CD4-positive, alpha-beta T cell treated with Interleukin-21 for 1 hour (primary cell): ENCODE data around the gene TGFBR3.

Experiments used
- DNase-seq: peaks from one replicate; pipeline ENCODE4 v3.0.0-alpha.2; 2020

TGFBR3 gene

DNA sequence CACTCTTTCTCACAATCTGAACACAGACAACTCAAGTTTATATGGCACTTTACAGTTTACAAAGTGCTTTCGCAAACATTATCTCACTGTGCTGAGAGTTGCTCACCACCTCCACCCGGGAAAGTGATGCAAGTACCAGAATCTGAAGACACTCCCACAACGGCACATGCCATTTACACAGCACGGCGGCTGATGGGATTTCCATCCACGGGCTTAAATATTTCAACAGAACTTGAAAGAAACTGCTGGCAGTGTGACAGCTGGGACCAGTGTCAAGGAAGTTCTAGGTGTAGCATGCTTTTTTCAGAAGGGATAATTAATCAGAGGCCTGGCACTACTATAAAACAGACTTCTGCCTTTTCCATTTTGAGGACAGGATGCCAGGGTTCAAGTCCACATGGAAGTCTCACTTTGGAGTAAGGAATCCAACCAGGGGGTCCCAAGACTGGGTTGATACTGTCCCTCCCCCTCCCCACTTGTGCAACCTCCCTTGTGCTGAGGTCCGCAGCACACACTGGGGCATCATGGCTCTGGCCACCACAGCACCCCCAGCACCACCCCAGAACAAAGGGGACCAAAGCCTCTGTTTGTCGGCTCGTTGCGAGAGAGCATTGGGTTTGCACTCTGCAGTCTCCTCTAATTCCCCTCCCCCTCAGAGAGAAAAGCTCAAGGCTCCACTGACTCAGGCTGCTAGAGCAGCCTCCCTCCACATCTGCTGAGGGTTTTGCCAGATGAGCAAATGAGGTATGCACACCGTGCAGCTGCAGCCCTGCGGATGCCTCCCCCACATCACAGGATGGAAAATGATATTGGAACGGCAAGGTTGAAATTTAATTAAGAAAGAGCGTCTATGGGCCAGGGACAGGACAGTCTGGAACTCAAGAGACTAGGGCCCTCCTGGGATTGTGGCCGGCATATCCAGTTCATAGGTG, 154.9 kb downstream of the TGFBR3 start:
- DNase-seq, result peak; percentile 23

DNA sequence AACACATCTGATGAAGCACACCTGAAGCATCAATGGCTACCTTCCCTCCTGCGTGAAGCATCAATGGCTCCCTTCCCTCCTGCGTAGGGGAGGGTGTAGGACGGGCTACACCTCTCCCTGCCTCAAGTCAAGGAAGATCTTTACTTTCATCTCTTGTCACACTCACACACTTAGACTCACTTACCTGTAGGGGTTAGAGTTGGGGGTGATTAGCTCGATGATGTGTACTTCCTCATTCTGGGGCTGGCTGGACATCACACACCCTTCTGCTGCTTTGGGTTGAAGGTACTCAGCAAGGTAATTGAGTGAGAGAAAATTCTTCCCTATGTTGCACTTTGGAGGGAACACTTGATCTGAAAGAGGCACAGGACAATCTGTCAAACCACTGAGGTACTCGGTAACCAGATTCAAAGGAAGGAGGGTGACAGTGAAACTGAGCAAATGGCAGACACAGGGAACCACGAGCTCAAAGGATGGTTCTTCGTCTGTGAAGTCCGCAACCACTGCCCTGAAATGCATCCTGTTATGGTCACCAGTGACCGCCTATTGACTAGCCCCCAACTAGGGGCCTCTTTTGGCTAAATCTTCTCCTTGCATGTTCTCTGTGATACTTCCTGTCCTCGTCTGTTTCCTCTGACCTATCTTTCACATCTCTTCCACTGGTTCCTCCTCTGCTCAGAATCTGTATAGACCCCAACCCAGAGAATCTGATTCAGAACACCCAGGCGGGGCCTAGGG, 156.2 kb downstream of the TGFBR3 start:
- peak; percentile 24 for DNase-seq

DNA sequence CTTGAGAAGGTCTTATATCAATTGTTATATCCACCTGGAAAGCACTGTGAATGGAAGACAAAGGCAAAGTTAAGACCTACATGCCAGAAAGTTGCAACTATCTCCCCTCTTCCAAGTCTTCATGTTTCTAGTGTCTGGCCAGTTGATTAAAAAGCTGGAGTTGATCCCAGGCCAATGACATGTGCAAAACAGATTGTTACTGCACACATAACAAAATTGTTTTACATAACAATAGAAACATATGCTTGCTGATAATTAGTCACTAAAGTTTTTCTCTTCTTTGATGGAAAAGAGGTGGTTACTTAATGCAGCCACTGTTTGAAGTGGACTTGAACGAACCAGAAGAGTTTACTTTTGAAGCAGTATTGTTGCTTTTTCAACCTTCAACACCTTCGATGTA, 158.2 kb downstream of the TGFBR3 start:
- DNase-seq, result no peak

DNA sequence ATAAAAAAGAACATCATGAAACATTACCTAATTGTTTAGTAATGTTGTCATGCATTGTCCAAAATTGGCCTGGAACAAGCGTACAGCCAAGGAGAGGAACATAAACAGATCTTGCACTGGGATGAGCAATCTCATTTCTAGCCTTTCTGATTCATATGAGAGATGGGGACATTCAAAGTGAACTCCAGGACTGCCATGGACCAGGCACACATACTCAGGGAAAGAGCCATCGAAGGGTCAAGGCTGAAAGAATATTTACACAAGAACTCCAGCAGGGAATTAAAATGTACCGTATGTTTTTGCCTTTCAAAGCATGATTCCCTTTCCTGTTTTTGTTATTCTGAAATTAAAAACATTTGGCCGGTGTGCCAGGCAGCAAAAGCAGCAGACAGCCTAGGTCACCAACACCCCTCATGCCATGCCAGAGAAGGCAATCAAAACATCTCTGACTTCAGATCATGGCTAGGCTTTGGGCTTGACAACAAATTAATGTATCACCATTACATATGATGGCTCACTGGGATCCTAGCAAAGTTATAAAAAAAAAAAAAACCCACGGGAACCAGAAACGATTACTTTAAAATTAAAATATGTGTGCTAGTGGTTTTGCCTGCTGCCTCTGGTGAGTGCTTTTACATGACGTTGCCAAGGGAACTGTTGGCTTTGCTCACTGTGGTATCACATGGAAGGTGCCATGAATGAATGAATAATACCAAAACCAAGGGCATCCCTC, 159.8 kb downstream of the TGFBR3 start:
- DNase-seq, result no peak

DNA sequence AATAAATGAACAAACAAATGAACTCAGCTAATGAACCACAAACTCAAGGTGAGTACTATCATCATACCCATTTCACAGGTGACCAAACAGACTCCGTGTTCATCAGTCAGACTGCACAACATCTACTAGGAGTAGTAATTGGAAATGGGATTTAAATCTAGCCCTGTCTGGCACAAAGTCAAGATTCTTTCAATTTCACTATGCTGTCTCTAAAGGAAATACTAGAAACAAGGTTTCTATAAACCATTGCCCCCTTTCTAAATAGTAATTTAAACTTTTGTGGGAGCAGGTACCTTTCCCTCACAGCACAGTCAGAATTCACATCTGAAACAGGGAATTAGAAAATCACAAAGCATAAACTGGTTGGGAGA, 160.3 kb downstream of the TGFBR3 start:
- no peak for DNase-seq

DNA sequence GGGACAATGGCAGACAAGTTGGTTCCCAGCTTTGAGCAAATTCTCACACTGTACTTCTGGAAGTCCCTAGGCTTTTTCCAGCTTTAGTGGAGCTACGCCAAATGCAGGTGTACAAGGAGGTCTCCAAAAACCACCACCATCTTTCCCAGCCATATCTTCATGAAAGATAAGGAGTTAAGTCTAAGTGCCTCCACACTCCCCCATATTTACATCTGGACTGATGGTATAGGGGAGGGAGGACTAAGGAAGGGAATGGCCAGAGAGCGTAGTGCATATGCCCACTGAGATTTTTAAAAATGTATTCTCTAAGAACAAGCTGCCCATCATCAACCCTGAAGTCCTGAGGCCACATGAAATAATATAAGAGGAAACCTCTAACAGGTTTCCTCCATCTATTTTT, 161.3 kb downstream of the TGFBR3 start:
- no peak for DNase-seq

DNA sequence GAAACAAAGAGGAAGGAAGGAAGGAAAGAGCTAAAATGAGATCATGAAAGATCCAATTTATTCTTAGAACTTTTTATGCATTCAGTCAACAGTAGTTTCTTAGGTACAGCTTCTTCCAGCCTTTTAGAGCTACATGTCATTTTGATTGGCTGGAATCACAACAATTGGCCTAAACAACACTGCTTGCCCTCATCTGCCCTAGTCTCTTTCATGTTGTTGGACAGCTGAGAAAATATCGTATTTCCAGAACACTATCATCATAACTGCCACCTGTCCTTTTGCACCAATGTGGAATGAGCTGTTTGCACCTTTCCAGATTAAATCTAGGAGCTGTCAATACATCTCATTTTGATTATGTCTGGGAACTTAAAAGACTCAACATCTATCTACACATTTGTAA, 161.7 kb downstream of the TGFBR3 start:
- DNase-seq, result no peak

DNA sequence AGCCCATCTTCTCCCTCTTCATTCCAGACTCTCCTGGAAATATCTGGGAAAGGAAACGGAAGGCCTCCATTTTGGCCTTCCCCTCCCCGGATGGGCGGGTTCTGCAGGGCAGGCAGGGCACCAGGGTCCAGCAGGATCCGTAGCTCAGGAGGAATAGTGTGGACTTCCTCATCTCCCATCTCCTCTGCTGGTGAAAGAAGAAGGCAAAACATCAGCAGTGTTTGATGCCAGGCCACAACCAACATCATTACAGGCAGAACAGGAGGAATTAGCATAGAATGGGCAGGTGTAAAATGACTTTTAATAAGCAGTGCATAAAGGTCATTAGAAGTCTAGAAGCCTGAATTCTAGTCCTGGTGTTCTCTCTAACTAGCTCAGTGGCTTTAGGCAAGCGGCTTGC, 165.9 kb downstream of the TGFBR3 start:
- no peak for DNase-seq

DNA sequence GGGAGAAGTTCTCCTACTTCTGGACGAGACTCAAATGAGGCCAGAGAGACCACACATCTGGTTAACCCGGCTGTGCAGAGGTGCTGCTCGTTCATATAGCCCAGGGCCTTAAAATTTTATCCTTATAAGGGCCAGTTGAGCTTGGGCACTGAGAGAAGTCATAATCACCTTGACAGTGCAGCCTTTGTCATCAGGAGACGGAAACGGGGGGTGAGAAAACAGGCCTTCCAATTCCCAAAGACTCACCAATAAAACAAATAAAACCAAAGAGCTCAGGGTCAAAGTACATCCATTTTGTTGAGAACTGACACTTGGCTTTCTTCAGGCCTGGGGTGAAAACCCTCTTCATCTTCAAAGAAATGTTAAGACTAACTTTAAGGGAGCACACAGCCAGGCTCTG, 167.1 kb downstream of the TGFBR3 start:
- no peak for DNase-seq

DNA sequence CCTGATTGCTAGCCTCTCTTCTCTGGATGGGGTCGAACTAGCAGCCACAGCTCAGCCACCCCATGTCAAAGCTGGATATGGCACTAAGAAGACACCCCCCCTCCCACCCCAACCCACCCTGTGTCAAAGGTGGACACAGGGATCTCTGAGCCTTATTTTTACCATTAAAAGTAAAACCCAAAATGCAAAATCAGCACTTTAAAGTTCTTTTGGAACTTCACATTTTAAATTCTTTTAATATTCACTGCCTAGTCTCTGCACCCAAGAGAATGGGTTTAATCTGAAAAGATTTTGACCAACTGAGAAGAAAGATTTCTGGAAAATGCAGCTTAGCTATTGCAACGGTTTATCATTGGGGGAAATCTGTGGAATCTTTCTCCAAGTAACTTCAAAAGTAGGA, 167.6 kb downstream of the TGFBR3 start:
- no peak for DNase-seq

DNA sequence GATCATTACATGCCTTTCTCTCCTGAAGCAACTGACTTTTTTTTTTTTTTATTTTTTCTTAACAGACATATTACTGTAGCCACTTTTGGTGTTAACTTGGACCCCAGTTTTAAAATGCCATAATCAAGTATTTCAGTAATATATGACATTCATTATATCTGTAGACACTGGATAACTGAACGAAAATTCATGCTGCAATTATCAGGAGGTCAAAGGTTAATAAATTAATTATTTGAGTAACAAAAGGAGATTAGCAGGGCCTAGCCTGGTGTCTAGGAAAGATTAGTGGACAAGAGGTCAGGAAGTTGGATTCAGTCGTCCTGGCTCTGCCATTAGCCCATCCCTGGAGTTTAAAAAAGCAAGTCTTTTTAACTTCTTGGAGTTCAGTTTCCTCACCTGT, 168.1 kb downstream of the TGFBR3 start:
- no peak for DNase-seq

DNA sequence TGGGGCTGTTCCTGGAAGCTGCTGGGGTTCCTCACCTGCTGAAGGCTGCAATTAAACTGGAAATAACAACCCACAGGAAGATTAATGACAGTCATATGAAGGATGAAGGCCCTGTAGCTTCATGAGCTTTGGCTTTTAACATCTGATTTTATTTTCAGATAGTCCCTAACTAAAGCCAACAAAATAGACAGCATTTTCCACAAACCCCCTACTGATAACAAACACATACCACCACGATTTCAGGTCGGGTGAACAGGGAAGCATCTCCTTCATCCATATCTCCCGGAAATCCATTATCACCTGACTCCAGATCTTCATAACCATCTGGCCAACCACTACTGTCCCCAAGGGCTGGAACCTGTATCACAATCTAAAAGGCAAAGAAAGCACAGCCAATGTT, 169.6 kb downstream of the TGFBR3 start:
- DNase-seq, result no peak

DNA sequence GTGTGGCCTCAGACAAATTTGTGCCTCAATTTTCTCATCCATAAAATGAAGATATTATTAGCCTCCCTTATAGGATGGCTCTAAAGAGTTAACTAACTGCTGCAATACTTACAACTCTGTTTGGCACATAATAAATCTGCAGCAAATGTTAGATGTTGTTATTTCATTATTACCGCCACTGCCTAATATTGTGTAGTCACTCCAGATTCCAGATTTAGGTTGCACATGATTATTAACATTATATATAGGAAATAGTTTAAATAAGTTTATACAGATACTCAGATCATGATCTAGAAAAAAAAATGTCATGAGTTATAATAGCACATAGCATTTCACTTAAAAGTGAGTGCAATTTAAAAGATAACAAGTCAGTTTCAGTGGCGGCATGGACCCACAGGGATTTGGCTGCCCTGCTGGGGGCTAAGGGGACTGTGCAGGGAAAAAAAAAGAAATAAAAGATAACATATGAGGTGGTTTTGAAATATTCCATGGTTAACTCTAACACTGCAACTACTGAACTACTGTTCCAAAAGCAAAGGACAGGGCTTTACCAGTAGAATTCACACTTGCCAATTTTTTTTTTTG, 170.4 kb downstream of the TGFBR3 start:
- no peak for DNase-seq

DNA sequence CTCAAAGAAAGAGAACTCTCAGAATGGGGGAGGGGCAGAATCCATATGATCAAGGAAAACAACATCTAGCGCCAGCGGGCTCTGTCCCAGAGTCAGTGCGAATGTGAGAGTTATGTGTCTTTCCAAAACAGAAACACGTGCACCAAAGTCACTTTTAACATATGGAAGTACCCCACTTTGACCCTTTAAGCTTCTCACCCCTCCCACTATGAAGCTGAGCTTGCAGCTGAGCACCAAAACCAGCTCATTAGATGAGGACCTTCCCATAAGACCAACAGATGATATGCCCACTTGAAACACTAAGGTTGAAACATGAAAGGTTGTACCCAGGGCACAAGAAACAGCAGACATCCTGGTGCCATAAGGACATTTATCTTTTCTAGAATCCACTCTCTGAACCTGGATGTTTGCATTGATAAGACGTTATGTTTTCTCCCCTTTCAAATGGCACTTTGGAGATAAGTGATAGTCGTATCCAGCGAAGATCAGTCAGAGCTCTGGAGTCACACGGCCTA, 171.0 kb downstream of the TGFBR3 start:
- DNase-seq, result no peak

DNA sequence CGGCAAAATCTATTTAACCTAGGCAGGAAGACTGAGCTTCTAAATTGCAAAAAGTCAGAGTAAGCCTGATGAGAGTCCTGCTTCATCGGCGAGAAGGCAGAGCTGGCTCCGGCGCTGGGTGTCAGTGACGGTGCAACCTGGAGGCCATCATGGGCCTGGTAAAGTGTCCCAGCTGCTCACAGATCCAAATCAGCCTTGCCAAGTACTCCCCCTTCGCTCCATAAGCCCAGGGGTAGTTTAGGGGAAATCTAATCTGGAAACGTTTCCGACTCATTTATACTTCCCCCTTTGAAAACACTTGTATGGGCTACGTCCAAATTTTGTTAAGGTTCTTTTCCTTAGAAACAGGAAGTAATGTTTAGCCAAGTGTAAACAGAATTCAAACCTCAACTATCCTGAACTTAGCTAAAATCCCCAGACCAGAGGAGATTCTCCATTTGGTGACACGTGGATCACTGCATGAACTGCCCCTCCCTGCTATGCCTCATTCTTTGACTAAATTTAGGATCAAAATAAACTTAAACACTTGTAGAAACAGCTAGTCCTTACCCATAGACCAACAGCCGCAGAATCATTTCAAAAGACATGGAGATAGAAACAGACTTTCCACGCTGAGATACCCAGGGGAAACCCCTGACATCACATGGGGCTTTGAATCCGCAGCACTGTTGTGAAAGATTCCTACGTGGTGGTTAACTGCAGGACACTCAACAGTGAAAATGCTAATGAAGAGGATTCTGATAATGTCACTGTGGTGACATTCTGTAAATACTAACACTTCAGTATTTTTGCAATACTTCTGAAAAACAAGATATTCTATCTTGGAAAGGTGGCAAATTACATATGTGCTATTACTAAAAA, 172.7 kb downstream of the TGFBR3 start:
- peak; percentile 64 for DNase-seq

DNA sequence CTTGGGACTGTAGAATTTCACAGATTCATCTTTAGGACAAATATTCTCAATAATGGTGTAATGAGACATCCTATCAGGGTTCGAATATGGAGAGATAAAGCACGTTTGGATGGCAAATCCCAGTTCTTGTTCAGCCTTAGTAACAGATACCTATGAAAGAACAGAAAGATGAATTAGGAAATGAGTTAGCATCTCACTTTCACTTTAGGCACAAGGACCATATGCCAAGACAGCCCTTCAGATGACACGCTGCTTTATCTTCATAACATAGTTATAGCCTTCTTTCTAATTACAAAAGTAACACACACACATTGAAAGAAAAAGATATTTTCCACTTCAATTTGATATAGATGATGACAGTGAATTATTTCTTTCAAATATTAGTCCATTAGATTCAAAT, 173.6 kb downstream of the TGFBR3 start:
- DNase-seq, result no peak

DNA sequence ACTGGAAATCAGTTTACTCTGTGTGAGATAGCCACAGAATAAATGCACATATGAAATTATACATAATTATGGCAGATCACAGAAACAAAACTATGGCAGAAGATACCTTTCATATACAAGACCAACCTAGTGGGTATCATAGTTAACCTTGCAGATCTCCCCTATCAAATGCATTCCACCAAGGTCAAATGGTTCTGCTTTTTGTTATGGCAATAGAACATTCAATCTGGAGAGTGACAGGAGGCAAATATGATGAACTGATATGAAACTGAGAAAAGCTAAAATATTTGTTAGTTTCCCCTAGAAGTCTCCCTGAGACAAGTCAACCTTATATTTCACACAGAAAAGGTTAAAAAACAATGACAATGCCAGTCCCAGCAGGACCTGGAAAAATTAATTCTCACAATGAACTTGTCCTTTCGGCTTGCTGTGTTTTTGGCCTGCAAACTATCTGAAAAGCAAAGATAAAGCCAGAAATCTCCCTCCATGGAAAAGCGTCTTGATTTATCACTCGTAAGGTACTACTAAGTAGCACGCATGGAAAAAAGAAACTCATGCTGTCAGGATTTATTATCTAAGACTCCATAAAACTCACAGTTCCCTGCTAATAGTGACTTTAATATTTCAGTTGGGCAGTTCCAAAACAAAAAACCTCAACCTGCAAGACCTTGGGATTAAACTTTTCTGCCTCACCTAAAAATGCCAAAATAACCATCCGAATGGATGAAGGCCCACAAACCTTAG, 174.3 kb downstream of the TGFBR3 start:
- DNase-seq, result no peak

DNA sequence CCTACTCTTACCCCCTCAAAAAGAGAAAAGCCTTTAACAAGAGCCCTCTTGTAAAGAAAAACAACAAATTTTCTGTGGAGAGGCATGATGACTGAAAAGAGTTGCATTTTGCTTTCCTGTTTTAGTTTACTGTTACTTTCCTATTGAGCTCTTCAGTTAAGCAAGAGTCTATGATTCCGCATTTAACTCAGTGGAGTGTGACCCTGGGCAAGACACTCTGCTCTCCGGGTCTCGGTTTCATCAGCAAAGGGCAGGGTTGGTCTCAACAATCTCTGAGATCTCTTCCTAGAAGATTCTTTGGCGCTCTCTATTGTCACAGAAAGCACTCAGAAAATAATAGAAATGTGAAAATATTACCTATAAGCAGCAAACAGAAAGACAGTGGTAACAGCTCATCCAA, 175.7 kb downstream of the TGFBR3 start:
- no peak for DNase-seq

DNA sequence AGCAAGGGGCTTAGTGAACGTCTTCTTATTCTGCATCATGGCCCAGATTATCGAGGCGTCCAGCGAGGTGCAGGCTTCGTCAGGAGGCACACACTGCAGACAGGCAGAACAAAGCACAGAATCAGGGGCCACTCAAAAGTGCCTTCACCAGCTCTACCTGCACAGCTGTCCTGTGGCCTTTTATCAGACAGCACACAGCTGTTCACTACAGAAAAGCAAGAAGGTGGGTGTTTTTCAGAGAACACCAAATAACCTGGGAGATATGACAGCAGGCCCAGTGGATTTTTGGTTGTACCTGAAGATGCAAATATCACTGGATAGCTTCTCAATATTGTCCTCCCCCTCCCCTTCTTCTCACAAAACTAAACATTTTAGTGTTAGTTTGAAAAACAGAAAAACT, 177.3 kb downstream of the TGFBR3 start:
- DNase-seq, result no peak

DNA sequence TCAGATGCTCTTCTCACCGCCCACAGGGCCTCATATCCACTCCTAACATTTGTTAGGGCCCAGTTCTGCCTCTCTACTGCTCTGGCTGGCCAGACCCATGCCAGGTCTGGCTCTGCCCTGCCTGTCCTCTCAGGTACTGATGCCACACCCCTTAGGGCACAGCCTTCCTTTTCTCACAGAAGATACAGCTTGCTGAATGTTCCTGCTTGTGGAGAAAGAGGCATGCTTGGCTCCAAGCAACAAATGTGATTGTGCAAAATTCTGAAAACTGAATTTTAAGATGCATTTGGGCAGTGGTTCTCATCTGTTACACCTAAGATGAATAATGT, 178.1 kb downstream of the TGFBR3 start:
- DNase-seq, result no peak

DNA sequence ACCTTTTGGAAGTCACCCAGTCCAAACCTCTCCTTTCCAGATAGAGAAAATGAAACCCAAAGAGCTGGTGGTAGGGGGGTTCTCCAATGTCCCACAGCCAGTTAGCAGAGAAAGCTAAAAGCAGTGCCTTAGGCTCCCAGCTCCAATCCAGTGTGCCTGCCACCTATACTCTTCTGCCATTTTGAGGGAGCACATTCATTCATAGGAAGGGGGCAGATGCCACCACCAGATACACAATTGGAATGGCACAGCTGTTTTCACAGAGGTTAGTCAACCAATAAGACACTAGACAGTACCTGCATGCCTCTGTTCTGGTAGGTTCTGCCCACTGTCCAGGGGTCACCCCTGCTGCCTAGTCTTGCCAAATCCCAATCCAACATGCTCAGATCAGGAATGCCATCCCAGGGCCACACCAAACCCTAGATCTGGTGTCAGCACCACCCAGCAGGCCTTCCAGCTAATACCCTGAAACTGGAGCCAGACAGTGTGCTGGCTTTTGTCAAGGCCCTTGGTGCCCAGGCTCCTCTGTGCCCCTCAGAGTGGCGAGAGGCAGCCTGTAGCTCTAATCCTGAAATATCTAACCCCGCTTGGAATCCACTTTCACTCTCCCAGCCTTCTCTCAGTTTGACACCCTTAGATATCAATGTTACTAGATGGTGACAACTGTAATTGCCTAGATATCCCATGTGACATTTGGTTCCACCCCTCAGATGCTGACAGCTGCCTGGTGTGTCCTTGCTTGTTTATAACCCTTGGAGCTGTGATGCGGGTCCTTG, 178.6 kb downstream of the TGFBR3 start:
- no peak for DNase-seq
